HG02571 (cell line): Measurements from ENCODE around the gene FAM83C.
"Not testable (repeated sequence)": the region's sequence is repeated elsewhere in the genome, so short reads cannot be mapped to it uniquely, and the experiment has no call there.

Source experiments
- ATAC-seq: cut with Tn5 transposase; IDR thresholded peaks from one replicate; pipeline ENCODE4 v1.9.1; 2021; ENCODE audit warnings: mild to moderate bottlenecking, moderate library complexity; ENCODE audit not compliant: unreplicated experiment

The FAM83C gene

DNA sequence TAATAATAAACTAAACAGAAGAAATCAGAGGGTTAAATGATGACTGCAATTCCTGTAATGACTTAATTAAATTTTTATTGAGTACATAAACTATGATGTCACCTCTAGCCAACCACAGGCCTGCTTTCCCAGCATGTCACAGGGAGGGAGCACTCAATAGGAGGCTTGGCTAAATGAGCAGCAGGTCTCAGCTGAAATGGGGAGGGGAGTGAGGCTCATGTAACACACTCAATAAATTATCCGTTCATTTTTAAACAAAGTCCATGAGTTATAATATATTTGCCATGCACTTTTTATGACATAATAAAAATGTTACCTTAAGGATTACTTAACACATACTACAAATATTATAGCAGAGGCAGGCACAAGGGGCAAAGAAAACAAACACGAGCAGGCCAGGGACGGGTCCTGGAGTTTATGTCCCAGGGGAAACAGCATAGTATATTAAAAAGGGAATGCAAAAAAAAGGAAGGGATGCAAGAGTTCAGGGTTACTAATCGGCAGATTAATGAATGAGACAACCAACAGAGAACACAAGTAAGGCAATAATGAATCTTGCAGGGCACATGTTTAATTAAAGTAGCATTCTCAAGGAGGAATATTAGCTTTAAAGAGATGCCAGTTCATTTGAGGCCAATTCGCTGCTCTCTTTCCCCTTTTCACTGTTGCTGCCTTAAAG lies 27.1 kb upstream of the FAM83C start:
- no peak for ATAC-seq

DNA sequence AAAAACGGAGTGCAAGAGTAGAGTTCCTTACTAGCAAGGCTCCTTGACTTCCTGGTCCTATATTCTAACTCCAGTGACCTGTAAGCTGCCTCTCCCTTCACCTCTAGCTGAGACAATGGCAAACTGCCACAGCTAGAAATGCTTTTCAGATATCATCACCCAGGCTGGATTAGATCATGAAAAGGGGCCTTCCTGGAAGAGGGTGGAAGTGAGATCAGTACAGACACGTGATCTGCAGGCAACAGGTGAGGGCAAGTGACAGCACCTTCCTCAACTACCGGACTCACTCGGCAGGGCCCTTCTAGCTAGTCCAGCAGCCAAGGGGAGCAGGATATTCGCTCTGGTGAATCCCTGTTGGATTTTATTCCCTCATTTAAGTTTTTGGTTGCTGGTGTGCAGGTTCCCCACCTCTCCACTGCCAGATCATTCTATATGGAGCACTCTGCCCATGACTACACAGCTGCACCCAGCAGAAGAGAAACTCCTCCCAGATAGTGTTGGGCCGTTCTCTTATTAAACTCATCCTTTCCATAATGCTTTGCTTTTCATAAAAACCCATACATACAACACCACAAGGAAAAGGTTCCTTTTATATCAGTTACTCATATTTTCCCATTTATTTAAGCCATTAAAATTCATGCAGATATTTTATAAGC lies 26.4 kb upstream of the FAM83C start:
- ATAC-seq, result no peak

DNA sequence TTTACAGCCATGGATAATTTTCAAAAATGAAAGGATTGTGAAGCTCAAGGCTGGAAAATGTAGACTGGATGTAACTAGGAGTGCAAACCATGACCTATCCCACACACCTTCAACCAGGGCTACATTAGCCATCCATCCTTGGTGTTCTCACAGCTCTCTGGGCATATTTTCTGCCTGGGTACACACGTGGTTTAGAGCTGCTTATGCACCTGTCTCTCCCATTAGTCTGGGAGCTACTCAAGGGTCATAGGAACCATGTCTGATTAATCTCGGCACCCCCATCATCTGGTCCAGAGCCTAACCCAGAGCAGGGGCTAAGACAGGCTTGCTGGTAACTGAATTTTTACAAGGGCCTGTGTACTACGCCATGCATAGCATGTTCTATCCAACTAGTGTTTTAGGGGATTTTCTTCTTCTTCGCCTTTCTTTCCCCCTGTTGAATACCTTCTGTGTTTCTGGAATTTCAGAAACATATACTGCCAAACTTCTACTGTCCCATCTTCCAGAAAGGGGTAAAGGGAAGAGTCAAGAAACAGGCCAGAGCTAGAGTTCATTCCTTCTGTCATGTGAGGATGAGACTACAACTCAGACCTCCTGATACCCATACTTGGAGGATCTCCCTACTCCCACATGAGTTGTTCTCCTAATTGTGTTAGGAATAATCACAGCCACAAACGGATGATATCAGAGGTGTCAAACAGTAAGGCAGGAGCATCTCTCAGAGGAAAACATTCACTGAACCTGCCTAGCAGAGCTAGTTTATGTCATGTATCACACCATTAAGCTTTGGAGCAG lies 25.4 kb upstream of the FAM83C start:
- ATAC-seq, result no peak

DNA sequence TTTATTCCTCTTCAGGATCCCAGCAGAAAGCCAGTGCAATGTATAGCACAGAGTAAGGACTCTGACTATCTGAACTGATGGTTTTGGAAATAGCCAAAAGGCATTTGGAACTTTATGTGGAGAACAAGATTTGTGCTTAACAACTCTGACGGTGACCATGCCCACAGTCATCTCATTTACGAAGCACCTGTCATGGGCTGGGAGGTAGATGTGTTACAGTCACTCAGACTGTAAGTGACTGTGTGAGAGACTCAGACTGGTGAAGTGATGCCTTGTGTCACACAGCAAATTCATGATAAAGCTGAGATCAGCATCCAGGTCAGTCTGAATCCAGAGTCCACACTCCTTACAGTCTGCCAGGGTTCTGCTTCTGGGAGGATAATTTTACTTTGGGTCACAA lies 23.9 kb upstream of the FAM83C start:
- no peak for ATAC-seq

DNA sequence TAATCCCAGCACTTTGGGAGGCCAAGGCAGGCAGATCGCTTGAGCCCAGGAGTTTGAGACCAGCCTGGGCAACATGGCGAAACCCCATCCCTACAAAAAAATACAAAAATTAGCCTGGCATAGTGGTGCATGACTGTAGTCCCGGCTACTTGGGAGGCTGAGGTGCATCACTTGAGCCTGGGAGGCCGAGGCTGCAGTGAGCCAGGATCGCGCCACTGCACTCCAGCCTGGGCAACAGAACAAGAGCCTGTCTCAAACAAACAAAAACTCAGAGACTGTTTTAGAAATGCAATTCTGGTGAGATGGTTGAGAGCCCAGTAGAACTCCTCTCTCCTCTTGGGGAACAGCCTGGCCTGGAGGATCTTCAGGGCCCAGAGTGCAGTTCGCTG lies 23.4 kb upstream of the FAM83C start:
- not testable (repeated sequence) for ATAC-seq

DNA sequence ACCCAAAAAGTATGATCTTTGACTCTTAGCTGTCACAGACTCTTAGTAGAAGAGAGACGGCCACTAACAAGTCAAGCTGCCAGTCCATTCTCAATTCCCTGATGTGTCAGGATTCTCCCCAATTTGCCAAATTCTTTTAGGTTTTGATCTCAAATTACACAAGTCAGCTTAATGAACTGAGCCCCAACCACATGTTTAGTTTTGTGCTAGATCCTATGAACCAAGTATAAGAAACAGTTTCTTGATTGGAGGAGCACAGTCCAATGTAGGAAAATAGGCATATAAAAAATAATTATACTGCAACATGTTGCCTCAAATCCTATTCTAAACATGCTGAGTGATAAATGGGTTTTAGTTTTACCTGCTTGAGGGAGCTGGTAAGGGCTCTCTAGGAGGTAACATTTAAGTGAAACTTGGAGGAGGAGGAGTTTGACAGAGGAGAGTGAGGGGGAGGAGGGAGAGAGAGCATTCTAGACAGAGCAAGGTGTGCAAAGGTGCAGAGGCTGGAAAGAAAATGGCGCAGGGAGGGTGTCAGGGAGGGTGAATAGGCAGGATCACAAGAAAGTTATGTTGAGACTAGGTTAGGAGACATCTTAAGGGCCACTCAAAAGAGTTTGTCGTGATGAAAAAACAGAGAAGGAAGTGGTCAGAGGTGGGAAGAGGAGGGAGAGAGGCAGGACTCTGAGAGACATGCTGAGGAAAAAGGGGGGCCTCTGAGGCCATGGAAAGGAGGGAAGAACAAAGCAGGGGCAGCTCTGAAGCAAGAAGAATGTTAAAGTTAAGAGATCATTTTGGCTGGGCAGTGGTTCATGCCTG lies 22.8 kb upstream of the FAM83C start:
- ATAC-seq, result no peak

DNA sequence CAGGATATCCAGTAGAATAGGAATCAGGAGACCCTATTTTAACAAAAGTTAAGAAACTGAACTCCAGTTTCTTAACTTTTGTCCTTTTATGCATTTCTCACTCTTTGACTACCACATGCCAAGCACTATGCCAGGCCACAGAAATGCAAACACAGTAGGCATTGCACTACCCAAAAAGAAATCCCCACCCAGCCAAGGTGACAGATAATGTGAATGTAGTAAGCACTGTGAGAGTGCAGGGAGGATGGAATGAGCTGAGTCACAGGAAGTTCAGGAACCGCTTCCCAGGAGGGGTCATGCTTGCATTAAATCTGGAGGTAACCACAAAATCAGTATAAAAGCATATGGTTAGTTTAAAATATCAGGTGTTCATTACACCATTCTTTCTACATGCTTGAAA lies 20.1 kb upstream of the FAM83C start:
- no peak for ATAC-seq

DNA sequence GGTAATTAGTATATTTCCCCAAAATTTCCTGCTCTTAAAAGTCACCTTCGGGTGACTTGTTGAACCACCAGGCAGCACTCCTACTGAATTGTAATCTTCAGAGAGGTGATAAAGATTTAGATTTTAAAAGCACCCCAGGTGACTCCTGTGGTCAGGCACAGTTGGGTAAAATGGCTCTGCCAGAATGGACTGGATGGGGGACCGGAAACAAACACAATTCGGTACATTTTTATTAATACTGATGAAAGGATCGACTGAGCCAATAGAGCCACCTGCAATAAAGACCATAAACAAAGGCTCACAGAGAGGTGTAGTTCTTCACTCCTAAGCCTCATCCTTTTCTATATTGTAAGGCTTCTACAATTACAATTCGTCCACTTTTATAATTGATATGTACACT lies 19.6 kb upstream of the FAM83C start:
- no peak for ATAC-seq

DNA sequence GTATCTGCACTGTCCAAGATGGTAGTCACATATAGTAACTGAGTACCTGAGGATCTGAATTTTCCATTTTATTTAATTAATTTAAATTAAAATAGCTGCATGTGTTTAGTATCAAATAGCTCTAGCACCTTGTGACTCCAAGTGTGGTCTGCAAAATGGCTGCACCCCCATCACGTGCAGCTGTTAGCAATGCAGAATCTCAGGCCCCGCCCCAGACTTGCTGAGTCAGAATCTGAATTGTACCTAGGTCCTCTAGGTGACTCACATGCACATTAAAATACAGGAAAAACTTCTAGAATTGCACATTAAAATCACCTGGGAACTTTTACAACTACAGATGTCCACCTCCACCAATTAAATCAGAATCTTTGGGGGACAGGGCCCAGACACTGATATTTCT lies 19.2 kb upstream of the FAM83C start:
- ATAC-seq, result no peak

DNA sequence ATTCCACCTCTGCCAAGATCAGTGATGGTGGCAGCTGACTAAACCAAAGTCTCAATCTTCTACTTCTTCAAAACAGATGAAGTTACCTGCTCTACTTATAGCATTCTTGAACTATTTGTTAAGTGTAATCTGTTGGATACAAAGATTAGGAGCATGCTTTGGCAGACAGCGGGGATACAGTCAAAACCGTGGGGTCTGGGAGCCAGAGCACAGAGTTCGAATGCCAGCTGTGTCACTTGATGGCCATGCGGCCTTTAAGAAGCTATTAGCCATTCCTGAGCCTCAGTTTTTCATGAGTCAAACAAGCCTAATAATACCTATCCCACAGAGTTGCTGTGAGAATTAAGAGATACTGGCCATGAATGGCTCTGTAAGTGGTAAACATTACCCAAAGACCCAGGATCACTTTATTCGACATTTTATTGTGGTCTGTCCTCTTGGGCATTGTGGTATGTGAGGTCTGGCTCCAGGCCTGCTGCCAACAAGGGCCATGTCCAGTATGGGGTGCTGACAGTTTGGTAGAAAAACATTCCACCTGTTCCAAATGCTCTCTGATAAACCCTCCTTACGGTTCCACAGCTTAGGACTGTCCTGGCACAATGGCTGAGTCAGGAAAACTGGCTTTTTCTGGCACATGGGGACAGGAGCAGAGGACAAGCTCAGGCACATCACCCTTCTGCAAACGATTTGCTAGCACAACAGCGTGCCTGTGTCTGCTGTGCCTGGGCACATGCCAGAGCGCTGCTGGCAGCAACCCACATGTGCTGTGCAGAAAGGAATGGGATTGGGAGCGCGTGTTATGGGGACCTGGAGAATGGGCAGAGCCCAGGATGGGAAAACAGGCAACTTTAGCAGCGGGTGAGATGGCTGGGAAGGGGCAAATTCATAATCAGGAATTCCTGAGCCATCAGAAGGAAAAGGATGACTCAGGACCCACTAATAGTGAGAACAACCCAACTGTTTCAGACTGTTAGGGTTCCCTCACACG lies 15.7 kb upstream of the FAM83C start:
- no peak for ATAC-seq

DNA sequence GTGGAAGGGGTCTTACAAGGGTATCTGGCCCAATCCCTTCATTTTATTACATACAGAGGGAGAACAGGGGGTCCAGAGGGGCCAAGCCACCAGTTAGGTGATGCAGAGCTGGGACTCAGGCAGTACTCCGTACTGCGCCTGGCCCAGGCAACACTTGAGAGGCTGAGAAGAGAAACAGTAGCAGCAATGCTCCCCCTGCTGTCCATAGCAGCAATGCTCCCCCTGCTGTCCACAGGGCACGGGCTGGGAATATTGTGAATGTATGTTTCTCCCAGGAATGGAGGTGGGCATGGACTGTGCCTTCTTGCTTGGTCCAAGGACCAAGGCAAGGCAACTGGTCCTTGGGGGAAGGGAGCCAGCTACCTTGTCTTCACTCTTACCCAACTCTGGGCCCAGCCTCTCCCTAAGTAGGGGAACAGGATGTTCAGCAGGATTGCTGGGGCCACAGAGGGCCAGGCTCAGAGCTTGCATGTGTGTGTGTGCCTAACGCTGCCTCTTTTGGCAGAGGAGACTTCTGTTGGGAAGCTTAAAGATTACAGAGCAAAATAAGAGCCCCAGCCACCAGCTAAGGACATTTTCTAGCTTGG lies 14.8 kb upstream of the FAM83C start:
- no peak for ATAC-seq

DNA sequence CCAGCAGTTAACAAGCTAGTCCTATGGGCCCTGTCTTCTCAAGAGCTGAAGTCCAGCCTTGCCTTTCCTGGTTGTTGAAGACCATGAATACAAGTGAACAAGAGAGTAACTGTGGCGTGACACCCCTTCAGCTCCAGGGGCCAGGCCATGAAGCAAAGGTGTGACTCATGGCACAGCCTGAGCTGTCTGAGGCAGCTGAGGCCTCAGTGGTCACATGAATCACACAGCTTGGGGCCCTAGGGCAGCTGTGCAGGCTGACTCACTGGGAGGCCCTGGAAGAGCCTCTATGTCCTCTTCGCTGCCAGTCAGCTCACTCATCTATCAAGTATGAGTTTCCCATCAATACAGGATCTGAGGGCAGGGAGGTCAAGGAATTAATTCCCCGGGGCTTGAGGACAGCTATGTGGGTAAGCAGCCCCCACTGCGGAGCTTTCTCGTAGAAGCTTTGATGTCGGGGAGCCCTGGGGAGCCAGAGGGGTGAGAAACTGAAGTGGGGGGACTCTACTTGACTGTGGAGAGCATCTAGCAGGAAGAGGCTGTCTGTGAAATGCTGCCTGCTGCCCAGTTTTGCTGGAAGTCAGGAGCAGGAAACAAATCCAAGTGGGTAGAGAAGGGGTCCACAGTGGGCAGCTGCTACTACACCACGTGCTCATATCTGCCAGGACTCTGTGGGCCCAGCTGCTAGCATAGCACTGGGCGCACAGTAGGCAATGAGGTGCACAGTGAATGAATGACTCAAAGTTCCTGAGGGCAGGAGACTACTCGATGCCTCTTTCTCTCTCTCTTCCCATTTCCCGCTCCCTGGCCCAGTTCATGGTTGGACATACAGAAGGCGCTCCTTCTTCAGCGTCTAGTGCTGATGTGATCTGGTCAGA lies 13.7 kb upstream of the FAM83C start:
- no peak for ATAC-seq

DNA sequence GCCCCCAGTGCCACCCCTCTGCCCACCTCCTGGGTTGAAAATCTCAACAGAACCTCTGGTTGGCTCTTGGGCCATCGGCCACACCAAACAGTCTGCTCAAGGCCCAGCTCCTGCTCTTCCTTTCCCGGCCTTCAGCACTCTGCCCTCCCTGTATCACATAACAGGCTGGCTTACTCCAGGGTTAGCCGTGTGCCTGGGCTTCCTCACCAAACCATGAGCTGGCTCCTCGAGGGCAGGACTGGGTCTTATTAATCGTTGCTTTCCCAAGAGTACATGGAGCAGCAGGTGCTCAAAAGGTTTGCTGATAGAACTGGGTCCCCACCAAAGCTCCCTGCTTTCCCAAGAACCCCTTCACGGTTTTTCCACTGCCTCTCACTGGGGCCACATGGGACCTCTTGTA lies 12.7 kb upstream of the FAM83C start:
- no peak for ATAC-seq

DNA sequence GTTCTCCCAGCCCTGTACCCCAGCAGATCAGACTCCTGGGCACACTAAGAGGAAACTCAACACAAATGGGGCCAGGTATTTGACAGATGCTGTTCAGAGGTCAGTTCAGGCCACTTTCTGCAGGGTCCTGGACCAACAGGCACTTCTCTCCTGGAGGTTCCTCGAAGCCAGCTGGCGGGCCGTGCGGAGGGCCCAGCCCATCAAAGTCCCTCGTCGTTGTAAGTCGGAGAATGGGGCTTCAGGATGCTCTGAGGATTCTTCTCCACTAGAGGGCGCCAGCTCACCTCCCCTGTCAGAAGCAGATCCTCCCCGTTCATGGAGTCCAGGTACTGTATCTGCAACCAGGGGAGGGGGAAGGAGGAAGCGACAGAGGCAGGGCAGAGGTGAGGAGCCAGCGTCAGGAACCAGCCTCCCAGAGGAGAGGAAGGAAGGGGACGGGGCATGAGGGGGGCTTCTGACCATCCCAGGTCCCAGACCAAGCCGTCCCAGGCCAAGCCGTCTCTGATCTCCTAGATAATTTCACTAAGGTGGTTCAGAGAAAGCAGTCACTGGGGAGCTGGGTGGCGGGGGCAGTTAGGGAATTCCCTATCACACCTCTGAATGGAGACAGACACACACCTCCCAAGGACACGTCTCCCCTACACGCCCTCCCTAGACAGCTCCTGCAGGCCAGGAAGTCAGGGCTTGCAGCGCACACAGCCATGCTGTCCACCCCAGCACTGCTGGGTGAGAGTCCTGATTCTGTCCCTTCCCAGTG lies 11.7 kb upstream of the FAM83C start:
- ATAC-seq, result no peak

DNA sequence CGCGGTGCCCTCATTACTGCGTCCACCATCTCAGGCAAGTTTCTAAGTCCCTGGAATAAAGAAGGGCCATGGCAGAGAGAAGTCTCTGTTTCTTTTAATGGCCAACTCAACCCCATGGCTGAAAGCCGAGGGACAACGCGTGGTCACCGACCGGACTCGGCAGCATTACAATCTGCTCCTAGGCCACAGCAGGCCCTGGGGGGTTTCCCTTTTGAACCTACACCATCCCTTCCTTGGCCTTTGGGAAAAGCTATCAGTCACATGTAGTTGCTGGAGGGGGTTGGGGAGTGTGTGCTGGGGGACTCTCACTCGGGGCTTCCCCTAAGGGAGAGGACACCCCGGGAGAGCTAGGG lies 11.1 kb upstream of the FAM83C start:
- ATAC-seq, result no peak

DNA sequence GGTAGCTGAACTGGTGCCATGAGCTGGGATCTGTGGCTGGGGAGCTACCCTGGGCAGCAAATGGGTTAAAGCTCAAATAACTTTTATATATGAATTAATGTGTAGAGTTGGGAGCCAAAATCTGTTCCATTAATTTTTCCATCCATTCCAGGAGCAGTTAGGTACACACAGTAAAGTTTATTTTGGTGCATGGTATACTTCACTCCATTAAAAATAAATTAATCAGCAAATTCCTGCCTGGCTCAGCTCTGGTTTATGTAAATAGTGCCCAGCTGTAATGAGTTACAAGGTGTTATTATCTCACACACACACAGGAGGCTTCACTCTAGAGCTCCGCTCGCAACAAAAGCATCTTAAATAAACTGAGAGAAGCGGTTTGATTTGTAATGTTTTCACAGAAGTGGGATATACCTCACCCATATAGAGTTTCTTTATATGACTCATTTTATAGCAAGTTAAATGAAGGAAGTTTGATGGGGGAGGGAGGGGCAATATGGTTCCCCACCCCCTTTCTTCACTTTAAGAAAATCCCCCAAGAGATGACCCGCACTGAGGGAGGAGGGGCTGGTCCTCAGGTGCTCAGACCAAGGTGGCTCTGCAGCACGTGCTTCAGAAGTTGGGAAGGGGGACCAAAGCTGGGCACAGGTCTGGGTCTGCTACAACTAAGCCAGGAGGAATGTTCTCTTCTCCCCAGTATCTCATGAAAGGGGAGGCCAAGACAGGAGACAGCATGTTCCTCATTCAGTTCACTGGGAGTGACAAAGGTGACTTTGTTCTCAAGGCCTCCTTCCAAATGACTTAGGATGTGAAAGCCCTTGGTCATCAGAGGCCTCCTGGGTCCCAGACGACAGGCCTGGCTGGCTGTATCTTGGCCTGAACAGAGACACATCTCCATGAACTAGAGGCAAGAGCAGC lies 10.5 kb upstream of the FAM83C start:
- no peak for ATAC-seq

DNA sequence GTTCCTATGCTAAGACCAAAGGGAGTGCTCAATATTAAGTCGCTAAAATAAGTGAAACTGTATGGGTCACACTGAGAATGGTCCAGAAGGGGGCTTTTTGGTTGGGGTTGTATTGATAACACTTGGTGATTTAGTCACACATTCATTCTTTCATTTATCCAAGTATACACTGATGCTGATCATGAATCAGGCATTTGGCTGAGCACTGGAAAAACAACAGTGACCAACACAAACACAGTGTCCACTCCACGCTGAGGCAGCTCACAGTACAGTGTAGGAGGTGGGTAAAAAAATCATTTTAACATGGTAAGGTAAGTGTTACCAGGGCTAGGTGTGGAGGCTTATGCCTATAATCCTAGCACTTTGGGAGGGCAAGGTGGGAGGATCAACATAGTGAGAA lies 9.2 kb upstream of the FAM83C start:
- ATAC-seq, result no peak
